ENCODE results near the gene ZNF597.

GRCh38 chr16:3465911-3466584 is 22.7 kb upstream of the ZNF597 start:
- TF ChIP-seq CTCF (IDR thresholded peaks at IDR 0.05) (no peak), POLR2A (IDR thresholded peaks at IDR 0.05) (no peak)

Measured in Peyer's patch (tissue), 4 donors.